ENCODE results near the gene ELOB.

The ELOB gene

DNA sequence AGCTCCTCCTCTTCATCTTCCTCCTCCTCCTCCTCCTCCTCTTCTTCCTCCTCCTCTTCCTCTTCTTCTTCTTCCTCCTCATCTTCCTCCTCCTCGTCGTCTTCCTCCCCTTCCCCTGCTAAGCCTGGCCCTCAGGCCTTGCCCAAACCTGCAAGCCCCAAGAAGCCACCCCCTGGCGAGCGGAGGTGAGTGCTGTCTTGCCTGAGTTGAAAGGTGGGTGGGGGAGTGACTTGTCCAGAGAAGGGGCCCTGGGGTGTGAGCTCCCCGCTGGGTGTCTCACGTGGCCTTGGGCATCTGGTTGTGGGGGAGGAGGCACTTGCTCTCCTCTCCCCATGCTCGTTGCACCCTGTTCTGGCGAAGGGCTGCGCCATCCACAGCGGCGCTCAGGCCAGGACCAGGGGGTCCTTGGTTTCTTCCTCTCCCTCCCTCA is 8.0 kb downstream of the ELOB start:
- in situ Hi-C loops (cut with HindIII; ENCODE audit: low sequenced_read_pairs): no loop called here

- in situ Hi-C loops (cut with HindIII; ENCODE audit: low sequenced_read_pairs): no loop called here
Measured at GRCh38 chr16:2768403-2769089, 8.5 kb downstream of the ELOB start.

- in situ Hi-C loops (cut with HindIII; ENCODE audit: low sequenced_read_pairs): no loop called here
Measured at GRCh38 chr16:2767891-2768290, 9.2 kb downstream of the ELOB start.

DNA sequence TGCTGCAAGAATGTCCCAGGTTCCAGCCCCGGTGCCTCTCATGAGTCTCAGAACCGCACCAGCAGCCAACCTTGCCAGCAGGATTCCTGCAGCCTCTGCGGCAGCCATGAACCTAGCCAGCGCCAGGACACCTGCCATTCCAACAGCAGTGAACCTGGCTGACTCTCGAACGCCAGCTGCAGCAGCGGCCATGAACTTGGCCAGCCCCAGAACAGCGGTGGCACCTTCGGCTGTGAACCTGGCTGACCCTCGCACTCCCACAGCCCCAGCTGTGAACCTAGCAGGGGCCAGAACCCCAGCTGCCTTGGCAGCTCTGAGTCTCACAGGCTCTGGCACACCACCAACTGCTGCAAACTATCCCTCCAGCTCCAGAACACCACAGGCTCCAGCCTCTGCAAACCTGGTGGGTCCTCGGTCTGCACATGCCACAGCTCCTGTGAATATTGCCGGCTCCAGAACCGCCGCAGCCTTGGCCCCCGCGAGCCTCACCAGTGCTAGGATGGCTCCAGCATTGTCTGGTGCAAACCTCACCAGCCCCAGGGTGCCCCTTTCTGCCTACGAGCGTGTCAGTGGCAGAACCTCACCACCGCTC is 9.8 kb downstream of the ELOB start:
- in situ Hi-C loops (cut with HindIII; ENCODE audit: low sequenced_read_pairs): no loop called here

- in situ Hi-C loops (cut with HindIII; ENCODE audit: low sequenced_read_pairs): no loop called here
Measured at GRCh38 chr16:2766430-2767139, 10.5 kb downstream of the ELOB start.

DNA sequence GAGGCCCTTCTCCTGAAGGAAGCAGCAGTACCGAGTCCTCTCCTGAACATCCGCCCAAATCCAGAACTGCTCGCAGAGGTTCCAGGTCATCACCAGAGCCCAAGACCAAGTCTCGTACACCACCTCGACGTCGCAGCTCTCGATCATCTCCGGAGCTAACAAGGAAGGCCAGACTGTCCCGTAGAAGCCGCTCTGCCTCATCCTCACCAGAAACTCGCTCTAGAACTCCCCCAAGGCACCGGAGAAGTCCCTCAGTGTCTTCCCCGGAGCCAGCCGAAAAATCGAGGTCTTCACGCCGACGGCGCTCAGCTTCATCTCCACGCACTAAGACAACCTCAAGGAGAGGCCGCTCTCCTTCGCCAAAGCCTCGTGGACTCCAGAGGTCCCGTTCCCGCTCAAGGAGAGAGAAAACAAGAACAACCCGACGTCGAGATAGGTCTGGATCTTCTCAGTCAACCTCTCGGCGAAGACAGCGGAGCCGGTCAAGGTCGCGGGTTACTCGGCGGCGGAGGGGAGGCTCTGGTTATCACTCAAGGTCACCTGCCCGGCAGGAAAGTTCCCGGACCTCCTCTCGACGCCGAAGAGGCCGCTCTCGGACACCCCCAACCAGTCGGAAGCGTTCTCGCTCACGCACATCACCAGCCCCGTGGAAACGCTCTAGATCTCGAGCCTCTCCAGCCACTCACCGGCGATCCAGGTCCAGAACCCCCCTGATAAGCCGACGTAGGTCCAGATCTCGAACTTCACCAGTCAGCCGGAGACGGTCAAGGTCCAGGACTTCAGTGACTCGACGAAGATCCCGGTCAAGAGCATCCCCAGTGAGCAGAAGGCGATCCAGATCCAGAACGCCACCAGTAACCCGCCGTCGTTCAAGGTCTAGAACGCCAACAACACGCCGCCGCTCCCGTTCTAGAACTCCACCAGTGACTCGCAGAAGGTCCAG is 11.3 kb downstream of the ELOB start:
- in situ Hi-C loops (cut with HindIII; ENCODE audit: low sequenced_read_pairs): no loop called here

DNA sequence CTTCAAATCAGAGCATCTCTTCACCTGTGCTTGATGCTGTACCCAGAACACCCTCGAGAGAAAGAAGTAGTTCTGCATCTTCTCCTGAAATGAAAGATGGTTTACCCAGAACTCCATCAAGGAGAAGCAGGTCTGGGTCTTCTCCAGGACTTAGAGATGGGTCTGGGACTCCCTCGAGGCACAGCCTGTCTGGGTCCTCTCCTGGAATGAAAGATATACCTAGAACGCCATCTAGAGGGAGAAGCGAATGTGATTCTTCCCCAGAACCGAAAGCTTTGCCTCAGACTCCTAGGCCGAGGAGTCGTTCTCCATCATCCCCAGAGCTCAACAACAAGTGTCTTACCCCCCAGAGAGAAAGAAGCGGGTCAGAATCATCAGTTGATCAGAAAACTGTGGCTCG is 12.4 kb downstream of the ELOB start:
- in situ Hi-C loops (cut with HindIII; ENCODE audit: low sequenced_read_pairs): no loop called here

DNA sequence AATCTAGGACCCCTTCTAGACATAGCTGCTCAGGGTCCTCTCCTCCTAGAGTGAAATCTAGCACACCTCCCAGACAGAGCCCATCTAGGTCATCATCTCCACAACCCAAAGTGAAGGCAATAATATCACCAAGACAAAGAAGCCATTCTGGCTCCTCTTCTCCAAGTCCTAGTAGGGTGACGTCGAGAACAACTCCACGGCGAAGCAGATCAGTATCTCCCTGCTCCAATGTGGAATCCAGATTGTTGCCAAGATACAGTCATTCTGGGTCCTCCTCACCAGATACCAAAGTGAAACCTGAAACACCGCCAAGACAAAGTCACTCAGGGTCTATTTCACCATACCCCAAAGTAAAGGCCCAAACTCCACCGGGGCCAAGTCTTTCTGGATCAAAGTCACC is 13.9 kb downstream of the ELOB start:
- in situ Hi-C loops (cut with HindIII; ENCODE audit: low sequenced_read_pairs): no loop called here

DNA sequence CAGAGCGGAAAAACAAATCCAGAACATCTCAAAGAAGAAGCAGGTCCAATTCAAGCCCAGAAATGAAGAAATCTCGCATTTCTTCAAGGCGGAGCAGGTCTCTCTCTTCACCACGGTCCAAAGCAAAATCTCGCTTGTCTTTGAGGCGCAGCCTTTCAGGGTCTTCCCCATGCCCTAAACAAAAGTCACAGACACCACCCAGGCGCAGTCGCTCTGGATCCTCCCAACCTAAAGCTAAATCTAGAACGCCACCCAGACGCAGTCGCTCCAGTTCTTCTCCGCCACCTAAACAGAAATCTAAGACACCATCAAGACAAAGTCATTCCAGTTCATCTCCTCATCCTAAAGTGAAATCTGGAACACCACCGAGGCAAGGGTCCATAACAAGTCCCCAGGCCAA is 14.4 kb downstream of the ELOB start:
- in situ Hi-C loops (cut with HindIII; ENCODE audit: low sequenced_read_pairs): no loop called here

- in situ Hi-C loops (cut with HindIII; ENCODE audit: low sequenced_read_pairs): no loop called here
Measured at GRCh38 chr16:2761886-2762583, 15.0 kb downstream of the ELOB start.

DNA sequence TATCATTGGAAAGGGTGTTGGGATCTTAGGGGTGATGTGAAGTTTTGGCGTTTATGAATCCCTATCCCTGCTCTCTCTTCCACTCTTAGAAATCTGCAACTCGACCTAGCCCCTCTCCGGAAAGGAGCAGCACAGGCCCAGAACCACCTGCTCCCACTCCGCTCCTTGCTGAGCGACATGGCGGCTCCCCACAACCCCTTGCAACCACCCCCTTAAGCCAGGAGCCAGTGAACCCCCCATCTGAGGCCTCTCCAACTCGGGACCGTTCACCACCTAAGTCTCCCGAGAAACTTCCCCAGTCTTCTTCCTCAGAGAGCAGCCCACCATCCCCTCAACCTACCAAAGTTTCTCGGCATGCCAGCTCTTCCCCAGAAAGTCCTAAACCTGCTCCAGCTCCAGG is 15.6 kb downstream of the ELOB start:
- in situ Hi-C loops (cut with HindIII; ENCODE audit: low sequenced_read_pairs): no loop called here

- in situ Hi-C loops (cut with HindIII; ENCODE audit: low sequenced_read_pairs): no loop called here
Measured at GRCh38 chr16:2757344-2757743, 19.7 kb downstream of the ELOB start.

GRCh38 chr16:2756288-2757015 is 20.6 kb downstream of the ELOB start:
- in situ Hi-C loops (cut with HindIII; ENCODE audit: low sequenced_read_pairs): no loop called here

GRCh38 chr16:2755158-2755557 is 21.9 kb downstream of the ELOB start:
- in situ Hi-C loops (cut with HindIII; ENCODE audit: low sequenced_read_pairs): no loop called here

DNA sequence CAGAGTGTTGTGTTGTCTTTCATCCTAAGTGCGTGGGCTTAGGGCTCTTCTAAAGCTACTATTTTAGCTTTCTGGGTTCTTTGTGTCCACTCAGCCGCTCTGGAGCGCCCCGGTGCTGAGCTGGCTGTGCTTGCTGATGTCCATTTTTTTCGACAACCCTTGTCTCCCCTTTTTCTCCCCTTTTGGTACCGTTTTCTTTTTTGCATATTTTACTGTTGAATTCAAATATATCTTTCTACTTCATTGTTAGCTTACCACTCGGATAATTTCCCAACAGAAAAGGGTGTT is 23.4 kb downstream of the ELOB start:
- in situ Hi-C loops (cut with HindIII; ENCODE audit: low sequenced_read_pairs): no loop called here

GRCh38 chr16:2752850-2753732 is 24.0 kb downstream of the ELOB start:
- in situ Hi-C loops (cut with HindIII; ENCODE audit: low sequenced_read_pairs): no loop called here

- in situ Hi-C loops (cut with HindIII; ENCODE audit: low sequenced_read_pairs): no loop called here
Measured at GRCh38 chr16:2752035-2752849, 24.8 kb downstream of the ELOB start, which contains the start of gene SRRM2. Gene SRRM2, plus strand, starts transcription at chr16:2752638. Its CDS starts 3,727 bp downstream, at chr16:2756365.

DNA sequence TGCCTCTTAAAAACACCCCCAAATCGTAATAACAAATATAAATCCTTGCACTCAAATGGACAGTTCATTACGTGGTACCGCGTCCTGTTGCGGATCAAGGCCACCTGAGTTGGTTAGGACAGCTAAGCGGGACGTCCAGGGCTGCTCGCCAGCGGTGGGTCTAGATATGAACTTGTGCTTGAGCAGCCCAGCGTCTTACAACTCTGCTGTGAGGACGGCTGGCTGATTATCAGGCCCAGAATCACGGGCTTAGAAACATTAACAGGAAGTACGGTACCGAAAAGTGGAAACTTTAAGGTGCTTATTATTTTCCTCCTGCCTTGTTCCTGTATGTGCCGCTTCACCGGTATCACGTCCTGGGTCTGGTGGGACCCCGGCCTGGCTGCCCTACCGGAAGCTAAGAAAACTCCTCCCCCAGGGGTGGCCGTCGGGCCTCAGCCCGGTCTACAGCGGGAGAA is 25.5 kb downstream of the ELOB start:
- in situ Hi-C loops (cut with HindIII; ENCODE audit: low sequenced_read_pairs): no loop called here

Measured in DLD1 (cell line).